ENCODE measurements around the gene DISP2.

DISP2 gene

DNA sequence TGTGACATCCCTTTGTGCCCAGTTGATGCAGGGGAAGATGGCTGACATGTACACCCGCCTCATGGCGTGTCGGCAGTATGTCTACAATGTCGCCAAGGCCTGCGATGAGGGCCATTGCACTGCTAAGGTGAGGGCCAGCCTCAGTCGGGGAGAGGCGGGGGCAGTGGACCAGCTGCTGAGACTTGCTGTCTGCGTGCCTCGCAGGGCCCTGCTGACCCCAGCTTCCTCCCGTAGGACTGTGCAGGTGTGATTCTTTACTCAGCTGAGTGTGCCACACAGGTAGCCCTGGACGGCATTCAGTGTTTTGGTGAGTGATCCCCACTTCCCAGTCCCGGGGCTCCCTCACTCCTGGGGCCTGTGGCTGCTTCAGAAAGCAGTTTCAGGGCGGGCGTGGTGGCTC is 58.0 kb downstream of the DISP2 start:
- Histone ChIP-seq H3K9me3 (no peaks in the 10 kb centered on the region), H3K4me3 (no peak overlapping the region), H3K36me3 (replicated peaks) (peaks cover 69% of the 10 kb centered on the region), H3K4me1 (no peaks in the 10 kb centered on the region), H3K27me3 (ENCODE audit: low read depth) (no peaks in the 10 kb centered on the region)
- in situ Hi-C loops (cut with MboI; ENCODE audit: low sequenced_read_pairs): no loop called here
- no peak for DNase-seq (ENCODE audit: low spot score in 2 of 2)

DNA sequence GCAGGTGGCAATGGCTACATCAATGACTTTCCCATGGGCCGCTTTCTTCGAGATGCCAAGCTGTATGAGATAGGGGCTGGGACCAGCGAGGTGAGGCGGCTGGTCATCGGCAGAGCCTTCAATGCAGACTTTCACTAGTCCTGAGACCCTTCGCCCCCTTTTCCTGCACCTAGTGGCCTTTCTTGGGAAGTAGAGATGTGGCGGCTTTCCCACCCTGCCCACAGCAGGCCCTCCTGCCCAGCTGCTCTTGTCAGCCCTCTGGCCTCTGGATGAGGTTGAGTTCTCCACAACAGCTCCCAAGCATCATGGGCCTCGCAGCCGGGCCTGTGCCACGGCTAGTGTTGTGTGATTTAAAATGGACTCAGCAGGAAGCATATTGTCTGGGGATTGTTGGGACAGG is 60.1 kb downstream of the DISP2 start:
- peaks cover 51% of the 10 kb centered on the region for H3K36me3 ChIP-seq (replicated peaks)
- H3K4me3 ChIP-seq: no peak overlapping the region
- no peak for DNase-seq (ENCODE audit: low spot score in 2 of 2)
- H3K9me3 ChIP-seq: no peaks in the 10 kb centered on the region
- H3K4me1 ChIP-seq: peaks cover 8% of the 10 kb centered on the region; the same call in 1 of the 2 replicates
- in situ Hi-C loops (cut with MboI; ENCODE audit: low sequenced_read_pairs): no loop called here
- H3K27me3 ChIP-seq (ENCODE audit: low read depth): no peaks in the 10 kb centered on the region

DNA sequence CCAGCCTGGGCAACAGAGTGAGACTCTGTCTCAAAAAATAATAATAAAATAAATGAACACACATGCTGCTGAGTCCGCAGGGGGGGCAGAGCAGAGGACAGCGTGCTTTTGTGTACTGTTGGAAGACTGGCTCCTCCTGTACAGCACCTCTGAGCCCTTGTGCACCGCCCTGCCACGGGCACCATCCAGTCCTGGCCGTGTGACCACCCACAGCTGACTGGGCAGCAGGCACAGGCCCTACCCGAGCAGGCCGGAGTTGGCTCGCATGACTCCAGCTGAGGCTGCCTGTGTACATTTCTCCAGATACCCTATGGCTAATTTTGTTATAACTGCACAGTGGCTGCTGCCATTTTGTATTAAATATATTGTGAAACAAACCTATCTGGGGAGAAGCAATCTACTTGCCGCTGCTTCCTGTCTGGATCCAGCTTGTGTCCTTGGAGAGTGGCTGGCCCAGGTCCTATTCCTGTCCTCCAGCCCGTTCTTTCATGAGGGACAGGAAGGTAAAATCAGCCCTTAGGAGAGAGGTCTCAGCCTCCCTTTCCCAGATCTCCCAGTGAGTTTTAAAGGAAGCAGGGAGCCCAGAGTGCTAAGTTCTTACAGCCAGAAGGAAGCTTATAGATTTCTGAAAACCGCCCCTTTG is 62.2 kb downstream of the DISP2 start:
- H3K9me3 ChIP-seq: no peaks in the 10 kb centered on the region
- in situ Hi-C loops (cut with MboI; ENCODE audit: low sequenced_read_pairs): no loop called here
- peaks cover 30% of the 10 kb centered on the region for H3K36me3 ChIP-seq (replicated peaks)
- H3K27me3 ChIP-seq (ENCODE audit: low read depth): no peaks in the 10 kb centered on the region
- peaks cover 8% of the 10 kb centered on the region; the same call in 1 of the 2 replicates for H3K4me1 ChIP-seq
- no peak for DNase-seq (ENCODE audit: low spot score in 2 of 2)
- H3K4me3 ChIP-seq: no peak overlapping the region

DNA sequence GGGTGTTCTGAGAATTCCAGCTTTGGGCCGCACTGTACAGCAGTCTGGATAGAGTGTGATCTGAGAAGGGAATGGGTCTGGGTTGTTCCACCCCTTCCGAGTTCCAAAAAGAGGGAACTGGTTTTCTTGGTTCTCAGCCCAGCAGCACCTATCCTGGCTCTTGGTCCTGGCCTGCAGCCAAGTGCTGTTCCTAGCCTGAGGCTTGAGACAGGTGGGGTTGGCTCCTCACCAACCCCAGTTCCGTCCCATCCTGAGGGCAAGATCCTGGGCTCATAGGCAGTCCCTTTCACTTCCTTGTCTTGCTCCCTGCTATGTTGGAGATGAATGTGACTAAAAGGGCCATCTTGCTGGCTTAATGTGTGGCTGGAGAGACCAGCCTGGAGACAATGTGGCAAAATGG is 62.8 kb downstream of the DISP2 start:
- H3K4me3 ChIP-seq: no peak overlapping the region
- peak in 1 of 2 experiments; percentile 28 for DNase-seq (ENCODE audit: low spot score in 2 of 2)
- no peaks in the 10 kb centered on the region for H3K27me3 ChIP-seq (ENCODE audit: low read depth)
- peaks cover 24% of the 10 kb centered on the region for H3K36me3 ChIP-seq (replicated peaks)
- no peaks in the 10 kb centered on the region for H3K9me3 ChIP-seq
- peaks cover 8% of the 10 kb centered on the region; the same call in 1 of the 2 replicates for H3K4me1 ChIP-seq
- in situ Hi-C loops (cut with MboI; ENCODE audit: low sequenced_read_pairs): no loop called here

DNA sequence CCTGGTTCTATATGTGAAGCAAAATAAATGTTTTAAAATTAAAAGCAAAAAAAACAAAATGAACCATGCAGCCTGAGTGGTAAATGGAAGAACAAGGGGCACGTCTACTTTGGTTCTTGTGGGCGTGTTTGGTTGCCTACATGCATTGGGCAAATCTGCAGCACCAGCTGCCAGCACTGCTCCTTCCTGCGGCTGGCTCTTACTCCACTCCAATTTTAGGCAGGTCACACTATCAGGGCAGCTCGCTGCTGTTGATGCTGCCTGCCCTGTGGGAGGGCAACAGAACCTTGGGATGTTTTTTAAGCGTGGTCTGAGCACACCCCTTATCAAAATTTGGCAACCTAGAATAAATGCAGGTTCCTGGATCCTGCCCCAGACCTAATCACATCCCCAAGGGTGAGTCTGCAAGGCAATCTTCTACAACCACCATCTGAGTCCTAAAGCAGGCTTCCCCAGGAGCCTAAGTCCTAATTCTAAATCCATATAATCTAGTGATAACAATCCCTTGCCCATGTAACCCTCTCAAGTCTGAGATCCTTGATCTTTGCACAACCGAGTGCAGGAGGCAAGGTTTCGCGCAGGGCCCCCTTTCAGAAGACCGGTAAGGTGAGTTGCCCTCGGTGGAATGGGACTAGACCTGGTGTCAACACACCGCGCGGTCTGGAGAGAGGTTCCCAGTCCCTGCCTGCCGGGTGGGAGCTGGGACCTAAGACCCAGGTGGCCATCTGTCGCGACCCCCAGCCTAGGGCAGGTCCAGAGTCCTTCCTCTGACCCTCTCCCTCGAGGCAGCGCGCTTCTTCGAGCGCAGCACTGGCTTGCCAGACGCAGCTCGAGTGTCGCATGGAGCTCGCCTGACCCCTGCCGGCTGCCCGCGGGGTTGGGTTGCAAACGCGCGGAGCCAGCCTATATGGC is 63.5 kb downstream of the DISP2 start:
- peak; percentile 36 to 87 for DNase-seq (ENCODE audit: low spot score in 2 of 2)
- Histone ChIP-seq H3K4me1 (peaks cover 8% of the 10 kb centered on the region; the same call in 1 of the 2 replicates), H3K9me3 (no peaks in the 10 kb centered on the region), H3K4me3 (no peak overlapping the region), H3K27me3 (ENCODE audit: low read depth) (no peaks in the 10 kb centered on the region), H3K36me3 (replicated peaks) (peaks cover 17% of the 10 kb centered on the region)
- in situ Hi-C loops (cut with MboI; ENCODE audit: low sequenced_read_pairs): no loop called here

DNA sequence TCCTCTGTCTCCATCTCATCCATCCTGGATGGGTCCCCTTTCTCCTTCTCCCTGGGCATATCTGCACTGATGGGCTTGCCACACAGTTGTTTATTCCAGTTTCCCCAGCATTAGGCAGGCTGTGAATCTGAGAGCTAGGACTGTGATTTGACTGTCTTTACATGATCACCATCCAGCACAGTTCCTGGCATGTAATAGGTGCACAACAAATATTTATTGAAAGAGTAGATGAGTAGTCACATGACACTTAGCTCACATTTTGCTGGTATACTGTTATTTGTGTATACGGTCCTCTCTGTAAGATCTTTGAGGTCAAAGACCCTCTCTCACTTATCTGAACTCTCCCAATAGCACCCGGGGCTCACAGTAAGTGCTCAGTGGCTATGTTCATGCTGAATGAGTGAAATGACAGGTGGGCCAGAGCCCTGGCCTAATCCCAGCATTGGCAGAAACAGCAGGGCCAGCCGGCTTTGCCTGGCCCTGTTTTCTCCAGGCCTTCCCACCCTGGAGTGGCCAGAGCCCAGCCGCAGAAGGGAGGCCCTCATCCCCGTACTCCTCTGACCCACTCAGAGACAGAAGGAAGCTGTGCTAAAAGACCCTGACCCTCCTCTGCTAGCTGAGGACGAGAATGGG is 66.6 kb downstream of the DISP2 start:
- Histone ChIP-seq H3K36me3 (replicated peaks) (no peaks in the 10 kb centered on the region), H3K9me3 (no peaks in the 10 kb centered on the region), H3K27me3 (ENCODE audit: low read depth) (no peaks in the 10 kb centered on the region), H3K4me1 (peaks cover 8% of the 10 kb centered on the region; the same call in 1 of the 2 replicates), H3K4me3 (no peak overlapping the region)
- in situ Hi-C loops (cut with MboI; ENCODE audit: low sequenced_read_pairs): no loop called here
- DNase-seq (ENCODE audit: low spot score in 2 of 2): no peak

DNA sequence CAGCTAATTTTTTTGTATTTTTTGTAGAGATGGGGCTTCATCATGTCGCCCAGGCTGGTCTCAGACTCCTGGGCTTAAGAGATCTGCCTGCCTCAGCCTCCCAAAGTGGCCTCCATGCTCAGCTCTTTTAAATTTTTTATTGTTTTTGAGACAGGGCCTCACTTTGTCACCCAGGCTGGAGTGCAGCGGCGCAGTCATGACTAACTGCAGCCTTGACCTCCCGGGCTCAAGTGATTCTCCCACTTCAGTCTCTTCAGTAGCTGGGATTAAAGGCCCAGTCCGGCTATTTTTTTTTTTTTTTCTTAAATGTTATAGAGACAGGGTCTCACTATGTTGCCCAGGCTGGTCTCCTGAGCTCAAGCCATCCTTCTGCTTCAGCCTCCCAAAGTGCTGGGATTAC is 67.7 kb downstream of the DISP2 start:
- no peak for DNase-seq (ENCODE audit: low spot score in 2 of 2)
- Histone ChIP-seq H3K4me3 (no peak overlapping the region), H3K36me3 (replicated peaks) (no peaks in the 10 kb centered on the region), H3K27me3 (ENCODE audit: low read depth) (no peaks in the 10 kb centered on the region), H3K4me1 (peaks cover 8% of the 10 kb centered on the region; the same call in 1 of the 2 replicates), H3K9me3 (no peaks in the 10 kb centered on the region)
- in situ Hi-C loops (cut with MboI; ENCODE audit: low sequenced_read_pairs): no loop called here

DNA sequence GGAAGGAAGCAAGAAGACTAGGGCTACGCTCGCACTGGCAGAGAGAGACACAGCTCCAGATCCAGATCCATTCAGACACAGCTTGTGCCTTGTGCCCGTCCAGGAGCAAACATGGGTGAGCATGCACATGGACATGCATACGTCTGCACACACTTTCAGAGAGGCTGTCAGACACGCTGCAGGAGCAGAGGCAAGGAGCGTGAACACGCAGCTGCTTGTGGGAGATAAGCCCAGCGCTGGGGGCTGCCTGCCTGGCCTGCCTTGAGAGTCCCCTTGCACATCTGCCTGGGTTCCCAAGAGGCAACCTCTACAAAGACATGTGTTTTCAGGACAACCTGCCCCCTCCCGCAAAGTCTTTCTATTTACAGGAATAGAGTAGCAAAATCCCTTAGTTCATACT is 69.2 kb downstream of the DISP2 start:
- in situ Hi-C loops (cut with MboI; ENCODE audit: low sequenced_read_pairs): no loop called here

DNA sequence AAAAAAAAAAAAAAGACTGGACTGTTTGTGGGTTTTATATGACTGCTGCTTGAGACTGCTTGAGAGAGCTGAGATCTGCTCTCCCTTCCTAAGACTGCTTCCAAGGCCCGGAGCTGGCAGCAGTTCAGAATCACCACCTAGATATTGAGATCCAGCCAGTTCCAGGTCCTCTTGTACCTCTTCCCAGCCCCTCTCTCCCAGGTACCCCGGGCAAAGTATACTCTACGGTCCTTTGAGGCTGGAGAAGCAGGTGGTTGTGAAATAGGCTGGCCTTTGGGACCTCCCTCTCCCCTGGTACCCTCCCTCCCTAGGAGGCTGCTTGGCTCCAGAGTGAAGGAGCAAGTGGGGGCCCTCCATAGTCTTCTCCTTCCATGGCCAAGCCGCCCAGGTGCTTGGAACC is 70.2 kb downstream of the DISP2 start:
- H3K4me3 ChIP-seq: no peak overlapping the region
- H3K4me1 ChIP-seq: no peaks in the 10 kb centered on the region
- no peaks in the 10 kb centered on the region for H3K36me3 ChIP-seq (replicated peaks)
- H3K27me3 ChIP-seq (ENCODE audit: low read depth): no peaks in the 10 kb centered on the region
- no peak for DNase-seq (ENCODE audit: low spot score in 2 of 2)
- in situ Hi-C loops (cut with MboI; ENCODE audit: low sequenced_read_pairs): no loop called here
- no peaks in the 10 kb centered on the region for H3K9me3 ChIP-seq

More for the DNA sequence above, 69.2 kb downstream of the DISP2 start:
- no peak for DNase-seq (ENCODE audit: low spot score in 2 of 2)
- H3K36me3 ChIP-seq (replicated peaks): no peaks in the 10 kb centered on the region
- H3K9me3 ChIP-seq: no peaks in the 10 kb centered on the region
- H3K4me1 ChIP-seq: no peaks in the 10 kb centered on the region
- no peaks in the 10 kb centered on the region for H3K27me3 ChIP-seq (ENCODE audit: low read depth)
- no peak overlapping the region for H3K4me3 ChIP-seq
